ENCODE results near the gene POU4F1. TPM values are rescaled to one million over a fixed set of nuclear protein-coding genes. Genes with fewer than 3 reads are reported as not detected.

POU4F1 gene
- total RNA-seq, 3 donors from 2014 or later = 0.08 to 0.11 TPM; not detected in 1

DNA sequence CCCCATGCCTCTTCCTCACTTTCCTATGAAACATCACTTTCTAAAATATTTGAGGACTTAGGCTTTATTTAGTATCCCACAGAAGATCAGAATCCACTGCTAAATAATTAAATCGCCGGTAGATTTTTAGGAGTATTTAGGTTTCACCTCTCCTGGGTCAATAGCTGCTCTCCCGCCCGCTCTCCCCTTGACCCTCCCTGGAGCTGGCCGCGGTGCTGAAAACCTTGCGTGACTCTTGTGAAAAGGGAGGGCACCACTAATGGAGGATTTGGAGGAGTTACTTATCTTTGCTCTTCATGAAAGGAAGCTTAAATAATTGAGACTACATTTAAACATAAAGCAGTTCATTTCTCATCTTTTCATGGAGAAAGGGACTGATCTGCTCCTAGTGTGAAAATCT, 14.1 kb downstream of the POU4F1 start:
- no peak overlapping the region for H3K4me3 Mint-ChIP-seq

GRCh38 chr13:78587395-78587794, 16.0 kb downstream of the POU4F1 start:
- ATAC-seq = no peak
- H3K4me3 Mint-ChIP-seq = no peak overlapping the region
- H3K9me3 Mint-ChIP-seq = peaks cover 18% of the 10 kb centered on the region
- peaks cover 77% of the 10 kb centered on the region for H3K27me3 Mint-ChIP-seq (ENCODE audit: low read depth)
- DNase-seq = no peak
- no peaks in the 10 kb centered on the region for H3K36me3 Mint-ChIP-seq (ENCODE audit: insufficient read depth)
- H3K4me1 Mint-ChIP-seq (ENCODE audit: low read depth) = peaks cover 4% of the 10 kb centered on the region

More for the DNA sequence above, 14.1 kb downstream of the POU4F1 start:
- DNase-seq (no peak), ATAC-seq (no peak)
- Mint-ChIP-seq H3K36me3 (ENCODE audit: insufficient read depth) (no peaks in the 10 kb centered on the region), H3K27me3 (ENCODE audit: low read depth) (peaks cover 86% of the 10 kb centered on the region), H3K9me3 (peaks cover 19% of the 10 kb centered on the region), H3K4me1 (ENCODE audit: low read depth) (peaks cover 4% of the 10 kb centered on the region)

DNA sequence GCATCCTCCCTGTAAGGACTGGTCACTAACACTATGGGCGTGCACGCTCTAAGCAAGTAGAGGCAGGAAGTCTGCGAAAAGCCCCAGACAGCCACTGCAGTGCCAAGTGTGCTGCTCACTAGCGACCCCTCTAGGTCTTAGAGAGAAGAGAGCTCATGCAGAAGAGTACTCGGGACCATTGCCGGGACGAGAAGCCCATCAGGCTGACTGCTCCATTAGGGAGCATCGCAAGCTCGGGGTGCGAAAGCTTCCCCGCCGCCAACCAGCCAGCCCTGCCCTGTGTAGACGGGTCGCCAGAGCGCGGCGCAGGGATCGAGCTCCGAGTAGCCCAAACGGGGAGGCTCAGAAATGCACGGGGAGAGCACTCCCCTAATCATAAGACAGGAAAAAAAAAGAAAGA, 16.6 kb downstream of the POU4F1 start:
- H3K36me3 Mint-ChIP-seq (ENCODE audit: insufficient read depth) = no peaks in the 10 kb centered on the region
- ATAC-seq (no peak), DNase-seq (no peak)
- peaks cover 18% of the 10 kb centered on the region for H3K9me3 Mint-ChIP-seq
- no peak overlapping the region for H3K4me3 Mint-ChIP-seq
- H3K27me3 Mint-ChIP-seq (ENCODE audit: low read depth) = peaks cover 71% of the 10 kb centered on the region
- H3K4me1 Mint-ChIP-seq (ENCODE audit: low read depth) = peaks cover 4% of the 10 kb centered on the region

DNA sequence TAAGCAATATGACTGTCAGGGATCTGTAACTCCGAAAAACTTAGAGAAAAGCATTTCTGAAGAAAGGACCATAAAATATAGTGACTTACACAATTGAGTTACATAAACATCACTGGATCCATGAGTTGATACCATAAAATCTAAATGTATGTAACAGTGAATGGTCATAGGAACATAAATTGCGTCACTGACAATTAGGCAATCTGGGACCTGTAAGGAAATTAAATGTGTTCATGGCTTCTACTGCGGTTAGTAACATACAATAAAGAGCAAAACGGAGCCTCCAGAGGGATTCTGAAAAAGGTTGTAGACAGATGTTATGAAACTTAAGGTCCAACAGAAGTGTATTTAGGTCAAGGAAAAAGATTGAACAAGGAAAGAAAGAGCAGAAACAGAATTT, 27.1 kb downstream of the POU4F1 start:
- no peaks in the 10 kb centered on the region for H3K4me1 Mint-ChIP-seq (ENCODE audit: low read depth)
- H3K27me3 Mint-ChIP-seq (ENCODE audit: low read depth) = peaks cover 25% of the 10 kb centered on the region
- DNase-seq (no peak), ATAC-seq (no peak)
- H3K4me3 Mint-ChIP-seq = no peak overlapping the region
- no peaks in the 10 kb centered on the region for H3K9me3 Mint-ChIP-seq
- no peaks in the 10 kb centered on the region for H3K36me3 Mint-ChIP-seq (ENCODE audit: insufficient read depth)

- Mint-ChIP-seq H3K4me1 (ENCODE audit: low read depth) (no peaks in the 10 kb centered on the region), H3K4me3 (no peak overlapping the region), H3K36me3 (ENCODE audit: insufficient read depth) (no peaks in the 10 kb centered on the region), H3K9me3 (no peaks in the 10 kb centered on the region), H3K27me3 (ENCODE audit: low read depth) (peaks cover 14% of the 10 kb centered on the region)
- ATAC-seq (no peak), DNase-seq (no peak)
Measured at GRCh38 chr13:78572459-78572858, 30.9 kb downstream of the POU4F1 start.

DNA sequence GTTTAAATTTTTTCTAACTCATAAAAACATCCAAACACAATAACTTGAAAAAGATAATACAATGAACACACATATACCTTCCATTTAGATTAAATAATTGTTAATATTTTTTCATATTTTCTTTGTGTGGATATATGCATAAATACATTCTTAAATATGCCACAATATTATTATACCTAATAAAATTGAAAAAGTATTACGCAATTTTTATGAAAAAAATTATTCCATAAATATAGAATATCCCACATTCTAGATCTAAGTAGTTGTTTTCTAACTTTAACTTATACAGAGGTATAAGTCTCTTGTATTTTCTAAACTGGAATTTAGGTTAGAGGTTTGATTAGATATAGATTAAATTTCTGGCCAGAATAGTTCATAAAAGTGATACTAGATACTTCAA, 34.3 kb downstream of the POU4F1 start:
- no peak for DNase-seq
- Mint-ChIP-seq H3K4me1 (ENCODE audit: low read depth) (no peaks in the 10 kb centered on the region), H3K4me3 (no peak overlapping the region), H3K36me3 (ENCODE audit: insufficient read depth) (no peaks in the 10 kb centered on the region), H3K27me3 (ENCODE audit: low read depth) (peaks cover 11% of the 10 kb centered on the region), H3K9me3 (no peaks in the 10 kb centered on the region)
- ATAC-seq = no peak

DNA sequence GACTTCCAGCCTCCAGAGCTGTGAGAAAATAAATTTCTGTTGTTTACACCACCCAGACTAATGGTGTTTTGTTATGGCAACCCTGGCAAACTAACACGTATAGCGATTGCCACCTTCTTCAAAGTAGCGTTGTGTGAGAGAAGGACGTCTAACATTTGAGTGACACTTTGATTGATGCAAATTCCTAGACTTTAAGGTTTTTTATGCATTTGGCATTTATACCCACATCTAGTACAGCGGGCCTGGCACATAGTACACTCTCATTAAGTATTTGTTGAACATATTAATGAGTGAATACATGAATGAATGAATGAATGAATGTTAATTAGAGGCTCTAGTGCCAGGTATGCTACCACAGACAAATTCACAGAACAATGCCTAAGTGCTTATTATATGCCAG, 36.7 kb downstream of the POU4F1 start:
- Mint-ChIP-seq H3K4me3 (no peak overlapping the region), H3K9me3 (no peaks in the 10 kb centered on the region), H3K4me1 (ENCODE audit: low read depth) (no peaks in the 10 kb centered on the region), H3K36me3 (ENCODE audit: insufficient read depth) (no peaks in the 10 kb centered on the region), H3K27me3 (ENCODE audit: low read depth) (peaks cover 11% of the 10 kb centered on the region)
- ATAC-seq (no peak), DNase-seq (no peak)

DNA sequence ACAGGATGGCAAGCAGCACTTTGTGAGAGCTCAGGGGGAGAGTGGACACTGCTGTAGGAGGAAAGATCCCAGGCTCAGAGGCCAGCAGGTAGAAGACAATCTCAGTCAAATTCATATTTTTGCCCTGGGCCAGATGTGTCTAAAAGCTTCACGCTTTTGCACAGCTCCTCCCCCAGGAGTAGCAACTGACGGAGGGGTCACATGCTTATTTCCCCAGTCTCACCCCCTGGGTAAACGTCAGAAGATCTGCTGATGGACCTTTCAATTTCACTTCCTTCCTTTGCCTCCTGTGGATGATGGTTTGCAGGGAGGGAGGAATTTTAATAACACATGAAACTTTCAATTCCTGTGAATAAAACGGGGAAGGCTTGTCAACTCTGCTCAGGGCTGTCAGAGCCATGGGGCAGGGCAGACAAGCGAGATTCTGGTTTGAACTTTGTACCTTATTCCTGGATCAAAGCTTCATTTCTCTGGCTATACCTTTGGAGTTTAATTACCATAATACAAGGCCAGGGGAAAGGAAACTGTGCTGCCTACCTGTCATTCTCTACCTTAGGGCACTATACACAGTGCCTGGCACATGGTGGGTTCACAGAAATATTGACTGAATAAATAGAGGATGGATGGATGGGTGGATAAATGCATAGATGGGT, 41.0 kb downstream of the POU4F1 start:
- no peak overlapping the region for H3K4me3 Mint-ChIP-seq
- DNase-seq (no peak), ATAC-seq (no peak)
- peaks cover 13% of the 10 kb centered on the region for H3K27me3 Mint-ChIP-seq (ENCODE audit: low read depth)
- no peaks in the 10 kb centered on the region for H3K36me3 Mint-ChIP-seq (ENCODE audit: insufficient read depth)
- no peaks in the 10 kb centered on the region for H3K4me1 Mint-ChIP-seq (ENCODE audit: low read depth)
- no peaks in the 10 kb centered on the region for H3K9me3 Mint-ChIP-seq

Other genes starting within 250 kb of the POU4F1 start
- 10 to 100 TPM; 15.3 to 17.1 (median 15.6) TPM for gene OBI1, start 55.6 kb upstream of the POU4F1 start, total RNA-seq

All from activated T-cell treated with anti-CD3 and anti-CD28 coated beads, Interleukin-2, amount 50 U/mL, for 4 hours (primary cell).